OCI-LY7 (cell line): Measurements from ENCODE around the gene PIK3R1. TPM values are rescaled to one million over a fixed set of nuclear protein-coding genes. Genes with fewer than 3 reads are reported as not detected.

Experiments
- BruUV-seq: library from RNA; stranded (reverse); fragments of 400-500 nt; replicated peaks from 2 replicates; lab custom pipeline; 2021; lab: Mats Ljungman, UMichigan
- CTCF ChIA-PET: fragments of 300-600 bp; sonication (Branson Sonifier 250); formaldehyde crosslinking; loops from one replicate; lab custom pipeline; 2022; ENCODE audit warnings: antibody characterized with exemption; ENCODE audit not compliant: unreplicated experiment; lab: Charles Lee
- POLR2A ChIA-PET: fragments of 300-600 bp; sonication (Branson Sonifier 250); formaldehyde crosslinking; loops from one replicate; lab custom pipeline; 2022; ENCODE audit warnings: antibody characterized with exemption; lab: Charles Lee
- DNase-seq: peaks from one replicate; pipeline ENCODE4 v3.0.0-alpha.2; 2015; ENCODE audit warnings: low spot score
- H2AFZ ChIP-seq: fragments of 200-600 bp; sonication (generic), shearing (Covaris generic); 2 replicates; pipeline ENCODE4 v1.6.1; 2014; ENCODE audit warnings: mild to moderate bottlenecking, antibody characterized with exemption, low read length, moderate library complexity
- H3K27ac ChIP-seq: fragments of 200-600 bp; sonication (generic); 2 replicates; pipeline ENCODE4 v1.5.1; 2014; ENCODE audit warnings: mixed run types, low read depth, mild to moderate bottlenecking, moderate library complexity, low read length, inconsistent platforms; ENCODE audit not compliant: poor library complexity, severe bottlenecking
- H3K36me3 ChIP-seq: fragments of 200-600 bp; sonication (generic); 2 replicates; pipeline ENCODE4 v1.6.1; 2014; ENCODE audit warnings: mild to moderate bottlenecking, antibody characterized with exemption, low read length, moderate library complexity, mixed read lengths; ENCODE audit not compliant: insufficient read depth
- H3K4me1 ChIP-seq: fragments of 200-600 bp; sonication (generic); 2 replicates; pipeline ENCODE4 v1.5.1; 2014; ENCODE audit warnings: mild to moderate bottlenecking, low read length; ENCODE audit not compliant: insufficient read depth, poor library complexity, severe bottlenecking
- H3K4me2 ChIP-seq: fragments of 200-600 bp; sonication (generic); 2 replicates; pipeline ENCODE4 v1.6.1; 2014; ENCODE audit warnings: mild to moderate bottlenecking, low read length
- H3K4me3 ChIP-seq: fragments of 200-600 bp; sonication (generic); 2 replicates; pipeline ENCODE4 v1.5.1; 2014; ENCODE audit warnings: mild to moderate bottlenecking, low read depth, low read length; ENCODE audit not compliant: poor library complexity, severe bottlenecking
- H3K79me2 ChIP-seq: fragments of 200-600 bp; sonication (generic); 2 replicates; pipeline ENCODE4 v1.6.1; 2016; ENCODE audit warnings: low read depth, mild to moderate bottlenecking, low read length, moderate library complexity, mixed read lengths; ENCODE audit not compliant: insufficient read depth
- H3K9me2 ChIP-seq: fragments of 200-600 bp; sonication (generic); 2 replicates; pipeline ENCODE4 v1.6.1; 2016; ENCODE audit warnings: mild to moderate bottlenecking, low read length, mixed read lengths; ENCODE audit not compliant: insufficient read depth
- H3K9me3 ChIP-seq: fragments of 200-600 bp; sonication (generic); 2 replicates; pipeline ENCODE4 v1.6.1; 2014; ENCODE audit warnings: mild to moderate bottlenecking, mixed run types, low read length, mixed read lengths
- H4K20me1 ChIP-seq: fragments of 200-600 bp; sonication (generic); 2 replicates; pipeline ENCODE4 v1.6.1; 2014; ENCODE audit warnings: mild to moderate bottlenecking, antibody characterized with exemption, low read length, moderate library complexity, mixed read lengths; ENCODE audit not compliant: insufficient read depth
- EZH2phosphoT487 ChIP-seq: fragments of 200-600 bp; sonication (generic); IDR thresholded peaks from 2 replicates; pipeline ENCODE4 v1.6.1; 2018; ENCODE audit warnings: low read depth, borderline replicate concordance, mild to moderate bottlenecking, mixed run types, antibody characterized with exemption, low read length, moderate library complexity, mixed read lengths
- intact Hi-C: fragments of 100-400 bp; cut with micrococcal nuclease; formaldehyde crosslinking; loops from one replicate; pipeline ENCODE4 v1.10.0; 2022; ENCODE audit not compliant: unreplicated experiment
- total RNA-seq, 2 experiments: library from RNA; depleted of rRNA in 1 of 2; stranded (reverse); fragments of >200 nt in 1 of 2; shearing (Covaris generic) in 1 of 2; gene quantifications; 2 replicates each; pipeline ENCODE4 v1.2.3, GENCODE V29; 2014 to 2022
- TF ChIP-seq, protein P1 (sequence below): fragments of 200-600 bp; sonication (generic); conservative IDR thresholded peaks from 2 replicates; pipeline ENCODE4 v1.5.1; 2014; ENCODE audit warnings: mild to moderate bottlenecking, antibody characterized with exemption, low read length, moderate library complexity, mixed read lengths

Gene PIK3R1
- total RNA-seq, 2 experiments from 2014 or later: 15.8 to 43.4 TPM

DNA sequence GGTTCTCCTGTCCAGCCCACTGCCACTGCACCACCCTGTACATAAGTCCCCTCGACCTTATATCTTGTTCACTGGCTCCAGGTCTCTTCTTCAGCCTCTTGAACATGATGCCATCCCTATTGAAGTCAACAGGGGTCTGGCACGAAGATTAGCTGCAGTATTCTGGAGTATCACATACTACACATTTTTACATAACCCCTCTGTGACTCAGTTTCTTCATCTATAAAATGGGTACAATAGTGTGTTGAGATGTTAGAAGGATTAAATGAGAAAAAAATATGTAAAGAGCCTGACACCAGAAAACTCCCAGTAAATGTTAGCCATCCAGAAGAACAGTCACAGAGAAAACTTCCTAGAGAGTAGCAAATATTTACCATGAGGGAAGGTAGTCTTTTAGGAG is 98.9 kb downstream of the PIK3R1 start:
- no peak overlapping the region for H2AFZ ChIP-seq
- intact Hi-C loops: no loop called here
- ChIA-PET CTCF (no interaction called here), POLR2A (interaction anchor here (1.9 kb wide), 1 partner anchor 9 kb away, joined by 4 read pairs; no protein-coding TSS in a partner anchor)
- TF ChIP-seq, protein P1, sequence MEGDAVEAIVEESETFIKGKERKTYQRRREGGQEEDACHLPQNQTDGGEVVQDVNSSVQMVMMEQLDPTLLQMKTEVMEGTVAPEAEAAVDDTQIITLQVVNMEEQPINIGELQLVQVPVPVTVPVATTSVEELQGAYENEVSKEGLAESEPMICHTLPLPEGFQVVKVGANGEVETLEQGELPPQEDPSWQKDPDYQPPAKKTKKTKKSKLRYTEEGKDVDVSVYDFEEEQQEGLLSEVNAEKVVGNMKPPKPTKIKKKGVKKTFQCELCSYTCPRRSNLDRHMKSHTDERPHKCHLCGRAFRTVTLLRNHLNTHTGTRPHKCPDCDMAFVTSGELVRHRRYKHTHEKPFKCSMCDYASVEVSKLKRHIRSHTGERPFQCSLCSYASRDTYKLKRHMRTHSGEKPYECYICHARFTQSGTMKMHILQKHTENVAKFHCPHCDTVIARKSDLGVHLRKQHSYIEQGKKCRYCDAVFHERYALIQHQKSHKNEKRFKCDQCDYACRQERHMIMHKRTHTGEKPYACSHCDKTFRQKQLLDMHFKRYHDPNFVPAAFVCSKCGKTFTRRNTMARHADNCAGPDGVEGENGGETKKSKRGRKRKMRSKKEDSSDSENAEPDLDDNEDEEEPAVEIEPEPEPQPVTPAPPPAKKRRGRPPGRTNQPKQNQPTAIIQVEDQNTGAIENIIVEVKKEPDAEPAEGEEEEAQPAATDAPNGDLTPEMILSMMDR: no peak
- TF ChIP-seq EZH2phosphoT487: no peak
- H3K9me2 ChIP-seq: no peaks in the 10 kb centered on the region
- DNase-seq: no peak
- no peaks in the 10 kb centered on the region for H3K36me3 ChIP-seq
- no peak overlapping the region for H3K27ac ChIP-seq
- H3K4me3 ChIP-seq: no peak overlapping the region
- no peaks in the 10 kb centered on the region for H4K20me1 ChIP-seq
- no peaks in the 10 kb centered on the region for H3K79me2 ChIP-seq
- no peaks in the 10 kb centered on the region for H3K4me1 ChIP-seq
- H3K9me3 ChIP-seq: no peaks in the 10 kb centered on the region
- H3K4me2 ChIP-seq: no peak overlapping the region
- no TSS peak for BruUV-seq

DNA sequence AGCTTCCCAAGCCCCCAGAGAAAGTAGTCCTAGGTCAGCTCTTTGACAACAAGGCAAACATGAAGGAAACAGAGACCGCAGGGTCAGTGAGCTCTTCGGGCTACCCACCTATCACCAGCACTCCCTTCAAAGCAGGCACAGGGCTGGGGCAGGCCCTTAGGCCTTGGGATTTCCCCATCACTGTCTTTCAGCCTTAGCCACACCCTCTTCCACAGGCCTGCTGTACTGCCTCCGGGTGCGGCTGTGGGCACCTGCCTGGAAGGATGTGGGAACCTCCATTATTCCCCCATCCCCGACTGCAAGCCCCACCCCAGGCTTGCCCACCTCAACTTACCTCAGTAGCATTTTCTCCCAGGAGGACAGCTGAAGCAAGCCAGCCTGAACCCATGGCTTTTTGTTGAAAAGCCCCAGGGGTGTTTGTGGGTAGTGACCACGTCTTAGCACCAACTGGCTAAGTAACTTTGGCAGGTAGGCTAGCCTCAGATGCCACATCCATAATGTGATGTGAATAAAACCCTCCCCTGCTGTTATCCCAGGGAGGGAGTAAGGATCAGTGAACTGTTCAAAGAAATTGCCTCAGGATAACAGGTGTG is 100.2 kb downstream of the PIK3R1 start:
- DNase-seq: no peak
- Histone ChIP-seq H2AFZ (no peak overlapping the region), H3K36me3 (no peaks in the 10 kb centered on the region), H3K9me2 (no peaks in the 10 kb centered on the region), H3K4me3 (no peak overlapping the region), H4K20me1 (no peaks in the 10 kb centered on the region), H3K4me2 (no peak overlapping the region), H3K4me1 (no peaks in the 10 kb centered on the region), H3K27ac (no peak overlapping the region), H3K79me2 (no peaks in the 10 kb centered on the region), H3K9me3 (no peaks in the 10 kb centered on the region)
- ChIA-PET CTCF (no interaction called here), POLR2A (interaction anchor here (1.9 kb wide), 1 partner anchor 10 kb away, joined by 4 read pairs; no protein-coding TSS in a partner anchor)
- intact Hi-C loops: no loop called here
- BruUV-seq: no TSS peak
- TF ChIP-seq, protein P1: no peak
- no peak for TF ChIP-seq EZH2phosphoT487

DNA sequence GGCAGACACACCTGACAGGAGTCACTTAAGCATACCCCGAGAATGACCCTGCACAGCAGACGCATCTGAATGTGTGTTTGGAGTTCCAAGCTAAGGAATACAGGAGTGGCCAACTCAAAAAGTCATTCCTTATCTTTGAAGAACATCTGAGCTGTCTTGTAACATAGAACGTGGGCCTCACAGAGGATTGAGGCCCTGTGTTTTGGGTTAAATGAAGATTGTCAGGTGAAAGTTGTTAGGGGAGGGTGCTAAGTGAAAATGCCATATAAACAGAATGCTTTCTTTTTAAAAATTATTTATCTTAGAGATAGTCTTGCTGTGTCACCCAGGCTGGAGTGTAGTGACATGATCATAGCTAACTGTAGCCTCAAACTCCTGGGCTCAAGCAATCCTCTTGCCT is 100.9 kb downstream of the PIK3R1 start:
- Histone ChIP-seq H3K9me3 (no peaks in the 10 kb centered on the region), H3K9me2 (no peaks in the 10 kb centered on the region), H3K4me3 (no peak overlapping the region), H3K36me3 (no peaks in the 10 kb centered on the region), H2AFZ (no peak overlapping the region), H3K27ac (no peak overlapping the region), H3K4me2 (no peak overlapping the region), H4K20me1 (no peaks in the 10 kb centered on the region), H3K4me1 (no peaks in the 10 kb centered on the region), H3K79me2 (no peaks in the 10 kb centered on the region)
- TF ChIP-seq, protein P1: no peak
- TF ChIP-seq EZH2phosphoT487: no peak
- POLR2A ChIA-PET: interaction anchor here (1.9 kb wide), 1 partner anchor 11 kb away, joined by 4 read pairs; no protein-coding TSS in a partner anchor
- intact Hi-C loops: no loop called here
- CTCF ChIA-PET: interaction anchor here (0.6 kb wide), 1 partner anchor 652 kb away, joined by 3 read pairs; no protein-coding TSS in a partner anchor
- BruUV-seq: no TSS peak
- DNase-seq: no peak
